Renal cortex interstitium (tissue), 15 donors: Measurements from ENCODE around the gene NUFIP2. TPM values are rescaled to one million over a fixed set of nuclear protein-coding genes. Genes with fewer than 3 reads are reported as not detected.
"Not testable (repeated sequence)": the region's sequence is repeated elsewhere in the genome, so short reads cannot be mapped to it uniquely, and the experiment has no call there.

Experiments used
- DNase-seq, 11 donors: peaks; one replicate each; pipeline ENCODE4 v3.0.0-alpha.2; 2013; ENCODE audit warnings: low read depth in 9 of 11, low spot score in 4 of 11; ENCODE audit errors: extremely low read depth in 1 of 11
- long read RNA-seq, 16 experiments: transcript quantifications; one replicate each; lab custom pipeline, GENCODE V29; 2026
- polyA plus RNA-seq, 3 donors: library from polyadenylated mRNA; unstranded; fragments of 120-200 nt; gene quantifications; one replicate each; pipeline ENCODE4 v1.2.1, GENCODE V29; 2013; ENCODE audit not compliant: insufficient read length in 3 of 3

The NUFIP2 gene, protein sequence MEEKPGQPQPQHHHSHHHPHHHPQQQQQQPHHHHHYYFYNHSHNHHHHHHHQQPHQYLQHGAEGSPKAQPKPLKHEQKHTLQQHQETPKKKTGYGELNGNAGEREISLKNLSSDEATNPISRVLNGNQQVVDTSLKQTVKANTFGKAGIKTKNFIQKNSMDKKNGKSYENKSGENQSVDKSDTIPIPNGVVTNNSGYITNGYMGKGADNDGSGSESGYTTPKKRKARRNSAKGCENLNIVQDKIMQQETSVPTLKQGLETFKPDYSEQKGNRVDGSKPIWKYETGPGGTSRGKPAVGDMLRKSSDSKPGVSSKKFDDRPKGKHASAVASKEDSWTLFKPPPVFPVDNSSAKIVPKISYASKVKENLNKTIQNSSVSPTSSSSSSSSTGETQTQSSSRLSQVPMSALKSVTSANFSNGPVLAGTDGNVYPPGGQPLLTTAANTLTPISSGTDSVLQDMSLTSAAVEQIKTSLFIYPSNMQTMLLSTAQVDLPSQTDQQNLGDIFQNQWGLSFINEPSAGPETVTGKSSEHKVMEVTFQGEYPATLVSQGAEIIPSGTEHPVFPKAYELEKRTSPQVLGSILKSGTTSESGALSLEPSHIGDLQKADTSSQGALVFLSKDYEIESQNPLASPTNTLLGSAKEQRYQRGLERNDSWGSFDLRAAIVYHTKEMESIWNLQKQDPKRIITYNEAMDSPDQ
- 10 to 100 TPM; 36.2 to 45.0 (median 40.8) TPM for polyA plus RNA-seq
- long read RNA-seq, donor 1, full-length matches to known transcripts: 3 of 3 reads
- long read RNA-seq, donor 1, partial matches to known transcripts: 0 of 3 reads
- long read RNA-seq, donor 1, other reads (novel, unspliced or antisense): 0 of 3 reads
- long read RNA-seq, donor 2, full-length matches to known transcripts: 5 of 5 reads
- long read RNA-seq, donor 2, partial matches to known transcripts: 0 of 5 reads
- long read RNA-seq, donor 2, other reads (novel, unspliced or antisense): 0 of 5 reads
- long read RNA-seq, donor 3, full-length matches to known transcripts: 3 of 3 reads
- long read RNA-seq, donor 3, partial matches to known transcripts: 0 of 3 reads
- long read RNA-seq, donor 3, other reads (novel, unspliced or antisense): 0 of 3 reads
- long read RNA-seq, donor 4, full-length matches to known transcripts: 3 of 3 reads
- long read RNA-seq, donor 4, partial matches to known transcripts: 0 of 3 reads
- long read RNA-seq, donor 4, other reads (novel, unspliced or antisense): 0 of 3 reads
- long read RNA-seq, donor 5: 0 reads
- long read RNA-seq, donor 6, full-length matches to known transcripts: 5 of 20 reads
- long read RNA-seq, donor 6, partial matches to known transcripts: 15 of 20 reads
- long read RNA-seq, donor 6, other reads (novel, unspliced or antisense): 0 of 20 reads
- long read RNA-seq, donor 7, full-length matches to known transcripts: 4 of 4 reads
- long read RNA-seq, donor 7, partial matches to known transcripts: 0 of 4 reads
- long read RNA-seq, donor 7, other reads (novel, unspliced or antisense): 0 of 4 reads
- long read RNA-seq, donor 8: 0 reads
- long read RNA-seq, donor 9, full-length matches to known transcripts: 3 of 15 reads
- long read RNA-seq, donor 9, partial matches to known transcripts: 12 of 15 reads
- long read RNA-seq, donor 9, other reads (novel, unspliced or antisense): 0 of 15 reads
- long read RNA-seq, donor 10, full-length matches to known transcripts: 2 of 8 reads
- long read RNA-seq, donor 10, partial matches to known transcripts: 6 of 8 reads
- long read RNA-seq, donor 10, other reads (novel, unspliced or antisense): 0 of 8 reads
- long read RNA-seq, donor 11, full-length matches to known transcripts: 2 of 14 reads
- long read RNA-seq, donor 11, partial matches to known transcripts: 12 of 14 reads
- long read RNA-seq, donor 11, other reads (novel, unspliced or antisense): 0 of 14 reads
- long read RNA-seq, donor 12: 0 reads
- long read RNA-seq, donor 13: 0 reads
- long read RNA-seq, donor 14, full-length matches to known transcripts: 2 of 2 reads
- long read RNA-seq, donor 14, partial matches to known transcripts: 0 of 2 reads
- long read RNA-seq, donor 14, other reads (novel, unspliced or antisense): 0 of 2 reads
- long read RNA-seq, donor 15, full-length matches to known transcripts: 1 of 12 reads
- long read RNA-seq, donor 15, partial matches to known transcripts: 11 of 12 reads
- long read RNA-seq, donor 15, other reads (novel, unspliced or antisense): 0 of 12 reads
- long read RNA-seq, donor 16, full-length matches to known transcripts: 10 of 44 reads
- long read RNA-seq, donor 16, partial matches to known transcripts: 34 of 44 reads
- long read RNA-seq, donor 16, other reads (novel, unspliced or antisense): 0 of 44 reads

DNA sequence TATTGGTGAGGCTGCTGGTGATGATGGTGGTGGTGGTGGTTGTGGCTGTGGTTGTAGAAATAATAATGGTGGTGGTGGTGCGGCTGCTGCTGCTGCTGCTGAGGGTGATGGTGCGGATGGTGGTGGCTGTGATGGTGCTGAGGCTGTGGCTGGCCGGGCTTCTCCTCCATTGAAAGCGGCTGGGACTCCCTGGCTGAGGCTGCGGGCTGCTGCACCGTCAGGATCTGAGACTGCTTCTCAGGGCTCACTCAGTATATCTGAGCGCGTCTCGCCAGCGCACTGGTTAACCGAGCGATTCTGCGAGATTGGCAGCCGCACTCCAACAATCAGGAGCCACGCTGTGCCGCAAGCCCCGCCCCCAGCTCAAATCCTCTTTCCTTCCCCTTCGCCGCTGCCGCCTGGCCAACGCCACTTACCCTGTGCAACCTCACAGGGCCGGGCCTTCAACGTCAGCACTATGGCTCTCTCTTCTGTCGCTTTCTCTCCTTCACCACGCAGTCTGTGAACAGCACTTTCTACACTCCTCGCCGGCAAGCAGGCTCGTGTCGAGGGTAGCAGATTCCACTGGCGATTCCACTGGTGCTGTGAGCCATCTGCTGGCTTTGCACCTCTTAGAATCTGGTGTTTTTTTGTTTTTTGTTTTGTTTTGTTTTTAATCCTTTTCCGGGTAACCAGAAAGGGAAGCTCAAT, at the start of gene NUFIP2:
Gene NUFIP2 (minus strand): TSS at position 259 of the 690 bp plus-strand sequence. CDS start 89 bp downstream, at position 170.
- peak; percentile 93 to 99 (median 97) for DNase-seq

DNA sequence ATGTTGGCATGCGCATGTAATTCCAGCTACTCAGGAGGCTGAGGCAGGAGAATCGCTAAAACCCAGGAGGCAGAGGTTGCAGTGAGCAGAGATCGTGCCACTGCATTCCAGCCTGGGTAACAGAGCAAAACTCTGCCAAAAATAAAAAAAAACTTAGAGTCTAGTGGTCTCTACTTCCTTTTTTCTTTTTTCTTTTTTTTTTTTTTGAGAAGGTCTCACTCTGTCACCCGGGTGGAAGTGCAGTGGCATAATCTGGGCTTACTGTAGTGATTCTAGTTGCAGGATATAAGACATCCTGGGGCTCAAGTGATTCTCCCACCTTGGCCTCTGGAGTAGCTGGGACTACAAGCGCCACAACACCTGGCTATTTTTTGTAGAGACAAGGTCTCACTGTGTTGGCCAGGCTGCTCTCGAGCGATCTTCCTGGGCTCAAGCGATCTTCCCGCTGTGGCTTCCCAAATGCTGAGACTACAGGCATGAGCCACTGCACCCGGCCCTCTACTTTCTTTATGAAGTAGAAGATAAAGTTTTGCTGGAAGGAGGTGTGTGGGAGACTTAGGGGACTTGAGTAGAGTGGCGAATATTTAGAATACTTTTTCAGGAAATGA, 48.3 kb upstream of the NUFIP2 start:
- DNase-seq: no peak

DNA sequence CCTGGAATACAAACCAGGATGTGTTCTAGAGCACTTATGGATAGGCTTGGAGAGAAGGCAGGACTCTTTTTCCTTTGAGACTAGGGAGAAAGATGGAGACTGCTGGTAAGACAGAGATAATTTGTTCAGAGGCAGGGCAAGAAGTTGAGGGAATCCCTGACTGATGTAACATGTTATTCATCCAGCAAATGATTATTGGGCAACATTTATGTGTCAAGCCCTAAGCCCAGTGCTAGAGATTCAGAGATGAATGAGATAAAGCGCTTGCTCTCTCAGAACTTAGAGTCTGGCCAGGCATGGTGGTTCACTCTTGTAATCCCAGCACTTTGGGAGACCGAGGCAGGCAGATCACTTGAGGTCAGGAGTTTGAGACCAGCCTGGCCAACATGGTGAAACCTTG, 47.8 kb upstream of the NUFIP2 start:
- DNase-seq: no peak

DNA sequence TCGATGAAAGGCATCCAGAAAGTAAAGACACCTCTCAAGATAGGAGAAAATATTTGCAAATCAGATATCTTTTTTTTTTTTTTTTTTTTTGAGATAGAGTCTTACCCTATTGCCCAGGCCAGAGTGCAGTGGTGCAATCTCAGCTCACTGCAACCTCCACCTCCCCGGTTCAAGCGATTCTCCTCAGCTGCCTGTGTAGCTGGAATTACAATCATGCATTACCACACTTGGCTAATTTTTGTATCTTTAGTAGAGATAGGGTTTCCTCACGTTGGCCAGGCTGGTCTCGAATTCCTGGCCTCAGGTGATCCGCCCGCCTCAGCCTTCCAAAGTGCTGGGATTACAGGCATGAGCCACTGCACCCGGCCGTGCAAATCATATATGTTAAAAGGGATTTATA, 45.1 kb upstream of the NUFIP2 start:
- DNase-seq: not testable (repeated sequence)

DNA sequence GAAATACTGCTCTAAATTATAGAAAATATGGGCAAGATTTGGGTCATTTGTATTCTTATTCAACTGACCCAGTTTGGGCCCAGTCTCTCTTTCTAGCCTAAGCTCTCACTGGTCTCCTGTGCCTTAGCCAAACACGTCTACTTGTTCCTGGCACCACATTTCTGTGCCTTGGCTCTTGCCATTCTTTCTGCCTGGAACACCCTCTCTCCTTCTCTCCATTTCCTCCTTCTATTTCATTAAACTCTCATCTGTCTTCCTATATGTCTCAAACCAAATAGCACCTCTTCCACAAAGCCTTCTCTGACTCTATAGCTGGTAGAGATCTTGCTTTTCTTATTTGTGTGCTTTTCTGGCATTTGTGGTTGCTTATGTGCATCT, 37.7 kb upstream of the NUFIP2 start:
- DNase-seq: no peak

DNA sequence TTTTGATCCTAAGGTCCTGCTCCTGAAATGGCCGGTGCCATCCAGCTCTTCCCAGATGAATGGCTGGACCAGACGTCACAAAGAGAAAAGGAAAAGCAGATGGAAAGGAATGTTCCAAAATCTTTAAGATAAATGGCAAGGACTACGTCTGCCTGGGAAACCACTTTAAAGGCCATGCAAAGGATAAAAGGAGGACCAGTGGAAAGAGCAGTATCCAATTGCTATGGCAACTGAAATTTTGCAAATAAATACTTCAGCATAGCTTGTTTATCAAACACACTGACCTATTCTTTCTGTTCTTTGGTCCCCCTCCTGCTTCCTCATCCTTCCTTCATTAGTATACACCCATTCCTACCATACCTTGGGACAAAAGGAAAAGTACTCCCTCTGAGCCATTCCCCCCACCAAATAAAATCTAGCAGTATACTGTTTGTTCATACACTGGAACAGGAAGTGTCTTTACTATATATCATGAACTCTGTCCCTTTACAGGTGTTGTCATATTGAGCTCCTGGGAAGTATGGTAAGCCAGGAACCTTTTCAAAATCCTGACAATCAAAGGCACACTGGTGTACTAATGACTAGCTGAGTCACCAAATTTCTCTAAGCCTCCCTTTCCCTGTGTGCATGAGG, 37.2 kb upstream of the NUFIP2 start:
- no peak for DNase-seq

DNA sequence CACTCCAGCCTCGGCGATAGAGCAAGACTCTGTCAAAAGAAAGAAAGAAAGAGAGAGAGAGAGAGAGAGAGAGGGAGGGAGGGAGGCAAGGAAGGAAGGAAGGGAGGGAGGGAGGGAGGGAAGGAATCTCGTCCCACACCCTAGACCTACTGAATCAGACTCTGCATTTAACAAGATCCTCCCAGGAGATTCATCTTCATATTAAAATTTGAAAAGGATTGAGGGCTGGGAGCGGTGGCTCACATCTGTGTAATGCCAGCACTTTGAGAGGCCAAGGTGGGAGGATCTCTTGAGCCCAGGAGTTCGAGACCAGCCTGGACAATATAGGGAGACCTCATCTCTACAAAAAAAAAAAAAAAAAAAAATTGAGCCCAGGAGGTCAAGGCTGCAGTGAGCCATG, 33.5 kb upstream of the NUFIP2 start:
- DNase-seq: no peak

DNA sequence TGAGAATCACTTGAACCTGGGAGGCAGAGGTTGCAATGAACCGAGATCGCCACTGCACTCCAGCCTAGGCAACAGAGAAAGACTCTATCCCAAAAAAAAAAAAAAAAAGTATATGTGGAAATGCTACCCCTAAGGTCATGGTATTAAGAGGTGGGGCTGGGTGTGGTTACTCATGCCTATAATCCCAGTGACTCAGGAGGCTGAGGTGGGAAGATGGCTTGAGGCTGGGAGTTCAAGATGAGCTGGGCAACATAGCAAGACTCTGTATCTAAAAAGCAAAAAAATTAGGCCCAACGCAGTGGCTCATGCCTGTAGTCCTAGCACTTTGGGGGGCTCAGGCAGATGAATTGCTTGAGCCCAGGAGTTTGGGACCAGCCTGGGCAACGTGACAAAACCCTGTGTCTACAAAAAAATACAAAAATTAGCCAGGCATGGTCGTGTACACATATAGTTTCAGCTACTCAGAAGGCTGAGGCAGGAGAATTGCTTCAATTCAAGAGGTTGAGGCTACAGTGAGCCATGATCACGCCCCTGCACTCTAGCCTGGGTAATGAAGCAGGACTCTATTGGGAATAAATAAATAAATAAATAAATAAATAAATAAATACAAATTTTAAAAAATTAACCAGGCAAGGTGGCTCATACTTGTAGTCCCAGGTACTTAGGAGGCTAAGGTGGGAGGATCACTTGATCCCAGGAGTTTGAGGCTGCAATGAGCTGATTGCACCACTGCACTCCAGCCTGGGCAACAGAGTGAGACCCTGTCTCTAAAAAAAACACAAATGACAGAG, 32.3 kb upstream of the NUFIP2 start:
- no peak for DNase-seq

DNA sequence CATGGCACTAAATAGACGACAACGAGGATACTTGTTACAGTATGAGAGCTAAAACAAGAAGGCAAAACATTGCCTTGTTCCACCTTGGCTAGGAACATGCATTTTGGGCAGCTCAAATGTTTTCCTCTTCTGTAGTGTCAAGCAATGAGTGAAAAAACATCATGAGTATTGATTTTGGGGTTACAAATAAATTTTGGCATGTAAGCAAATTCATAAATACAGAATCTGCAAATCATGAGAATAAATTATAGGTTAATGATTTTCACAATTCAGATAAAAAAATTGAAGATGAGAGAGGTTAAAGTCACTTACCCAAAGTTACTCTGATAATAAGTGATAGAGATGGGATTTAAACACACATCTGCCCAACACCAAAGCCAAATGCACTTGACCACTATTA, 28.4 kb upstream of the NUFIP2 start:
- no peak for DNase-seq

DNA sequence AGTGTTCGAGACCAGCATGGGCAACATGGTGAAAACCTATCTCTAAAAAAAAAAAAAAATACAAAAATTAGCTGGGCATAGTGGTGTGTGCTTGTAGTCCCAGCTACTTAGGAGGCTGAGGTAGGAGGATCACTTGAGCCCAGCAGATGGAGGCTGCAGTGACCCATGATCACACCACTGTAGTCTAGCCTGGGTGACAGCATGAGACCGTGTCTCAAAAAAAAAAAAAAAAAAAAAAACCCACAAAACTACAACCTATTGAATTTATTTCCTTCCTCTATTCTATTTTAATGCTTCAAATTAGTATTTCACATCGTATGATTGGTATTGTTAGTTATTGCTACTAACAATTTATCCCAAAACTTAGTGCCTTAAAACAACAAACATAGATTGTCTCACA, 9.4 kb upstream of the NUFIP2 start:
- no peak for DNase-seq

DNA sequence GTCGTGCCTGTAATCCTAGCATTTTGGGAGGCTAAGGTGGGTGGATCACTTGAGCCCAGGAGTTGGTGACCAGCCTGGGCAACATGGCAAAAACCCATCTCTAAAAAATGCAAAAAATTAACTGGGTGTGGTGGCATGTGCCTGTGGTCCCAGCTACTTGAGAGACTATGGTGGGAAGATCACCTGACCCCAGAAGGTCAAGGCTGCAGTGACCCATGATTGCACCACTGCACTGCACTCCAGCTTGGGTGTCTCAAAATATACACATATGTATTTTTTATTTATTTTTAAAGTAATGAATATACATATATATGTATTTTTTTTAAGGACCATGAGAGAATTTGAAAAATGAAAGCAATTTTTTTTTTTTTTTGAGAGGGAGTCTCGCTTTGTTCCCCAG, 5.1 kb upstream of the NUFIP2 start:
- no peak for DNase-seq

DNA sequence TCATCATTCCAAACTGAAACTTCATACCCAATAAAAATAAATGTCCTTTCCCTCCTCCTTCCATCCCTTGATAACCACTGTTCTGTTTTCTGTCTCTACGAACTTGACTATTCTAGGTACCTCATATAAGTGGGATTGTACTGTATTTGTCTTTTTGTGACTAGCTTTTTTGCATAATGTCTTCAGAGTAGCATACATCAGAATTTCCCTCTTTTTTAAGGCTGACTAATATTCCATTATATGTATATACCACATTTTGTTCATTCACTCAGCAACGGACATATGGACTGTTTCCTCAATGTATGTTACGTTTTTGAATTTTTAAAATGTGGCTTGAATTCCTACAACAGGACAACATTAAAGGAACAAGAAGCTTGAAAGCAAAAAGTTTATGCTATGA, 1.5 kb upstream of the NUFIP2 start:
- no peak for DNase-seq

DNA sequence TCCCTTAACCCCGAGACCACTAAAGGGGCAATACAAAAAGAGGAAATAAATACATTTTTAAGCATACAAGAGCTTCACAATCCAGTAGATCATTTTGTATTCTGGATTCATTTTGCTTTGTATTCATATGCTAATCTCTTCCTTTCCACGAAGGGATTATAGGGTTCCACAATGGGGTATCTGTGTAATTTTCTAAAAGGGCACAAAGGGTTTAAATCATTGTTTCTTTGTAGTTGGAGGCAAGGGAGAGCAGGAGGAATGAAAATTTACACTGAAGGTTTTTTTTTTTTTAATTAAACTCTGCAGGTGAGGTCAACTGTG, 592 bp upstream of the NUFIP2 start:
- DNase-seq: peak in 1 of 11 donors; percentile 7

DNA sequence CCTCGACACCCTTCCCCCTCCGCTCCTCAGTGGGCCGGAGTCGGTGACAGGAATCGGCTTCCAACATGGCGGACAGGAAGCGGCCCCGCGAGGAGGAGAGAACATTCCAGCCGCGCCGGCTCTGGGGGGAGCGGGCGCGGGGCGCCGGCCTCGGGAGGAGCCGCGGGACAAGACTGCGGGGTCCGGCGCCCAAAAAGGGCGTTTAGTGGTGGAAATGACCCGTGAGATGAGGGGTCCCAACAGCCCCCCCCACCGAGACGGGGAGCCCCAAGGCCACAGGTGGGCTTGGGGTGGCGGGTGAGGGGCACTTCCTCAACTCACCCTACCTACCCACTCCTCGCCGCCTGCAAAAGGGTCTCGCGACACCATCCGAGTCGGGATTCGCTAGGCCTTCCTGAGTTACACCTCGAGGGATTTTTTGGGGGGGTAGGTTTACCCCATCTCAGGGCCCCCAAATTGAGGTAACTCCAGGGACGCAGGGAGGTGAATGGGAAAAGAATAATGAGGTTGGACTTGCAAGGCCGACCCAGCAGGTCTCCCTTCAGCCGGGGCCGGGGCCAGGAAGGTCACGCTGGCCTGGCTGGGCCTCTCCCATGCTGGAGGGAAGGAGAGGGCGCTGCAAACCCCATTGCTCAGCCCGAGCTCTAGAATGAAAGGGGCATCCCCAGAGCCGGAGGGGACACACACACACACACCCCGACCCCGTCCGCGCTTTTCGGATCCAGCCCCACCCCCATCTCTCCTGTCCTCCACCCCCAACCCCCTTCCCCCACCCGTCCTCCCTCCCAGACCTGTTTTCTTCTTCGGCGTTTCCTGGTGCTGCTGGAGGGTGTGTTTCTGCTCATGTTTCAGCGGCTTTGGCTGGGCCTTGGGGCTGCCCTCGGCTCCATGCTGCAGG, 707 bp downstream of the NUFIP2 start:
- peak in 6 of 11 donors; percentile 23 to 61 (median 46) for DNase-seq
